ENCODE measurements around the gene SLC52A1.
"Not testable (repeated sequence)": the region's sequence is repeated elsewhere in the genome, so short reads cannot be mapped to it uniquely, and the experiment has no call there.

Gene SLC52A1

GRCh38 chr17:5030168-5030567, 5.1 kb downstream of the SLC52A1 start:
- DNase-seq: not testable (repeated sequence)

GRCh38 chr17:5027916-5028315, 7.3 kb downstream of the SLC52A1 start:
- DNase-seq: no peak

GRCh38 chr17:5027299-5027698, 7.9 kb downstream of the SLC52A1 start:
- DNase-seq: no peak

GRCh38 chr17:5024604-5025003, 10.6 kb downstream of the SLC52A1 start:
- no peak for DNase-seq

- DNase-seq: no peak
Measured at GRCh38 chr17:5023588-5024147, 11.6 kb downstream of the SLC52A1 start.

GRCh38 chr17:5022171-5022711, 13.0 kb downstream of the SLC52A1 start:
- DNase-seq: no peak

GRCh38 chr17:5020502-5021023, 14.7 kb downstream of the SLC52A1 start:
- DNase-seq: no peak

- no peak for DNase-seq
Measured at GRCh38 chr17:5019475-5019956, 15.7 kb downstream of the SLC52A1 start.

GRCh38 chr17:5014357-5014756, 20.9 kb downstream of the SLC52A1 start:
- no peak for DNase-seq

GRCh38 chr17:5011928-5012327, 23.3 kb downstream of the SLC52A1 start:
- no peak for DNase-seq

GRCh38 chr17:5003214-5003867, 31.9 kb downstream of the SLC52A1 start:
- DNase-seq: no peak

- no peak for DNase-seq
Measured at GRCh38 chr17:5002121-5002788, 33.0 kb downstream of the SLC52A1 start.

- DNase-seq: no peak
Measured at GRCh38 chr17:5000237-5000639, 35.0 kb downstream of the SLC52A1 start.

GRCh38 chr17:4999430-5000093, 35.7 kb downstream of the SLC52A1 start:
- no peak for DNase-seq

- no peak for DNase-seq
Measured at GRCh38 chr17:4998732-4999429, 36.3 kb downstream of the SLC52A1 start.

- DNase-seq: no peak
Measured at GRCh38 chr17:4998027-4998731, 37.0 kb downstream of the SLC52A1 start.

GRCh38 chr17:4997302-4998026, 37.8 kb downstream of the SLC52A1 start, which contains the start of the genes INCA1 and KIF1C:
INCA1 (minus strand) TSS chr17:4997522; CDS start chr17:4994437, 3,085 bp downstream.
KIF1C (plus strand) TSS chr17:4997950; CDS start chr17:5000247, 2,297 bp downstream.
- DNase-seq: peak; percentile 95

- no peak for DNase-seq
Measured at GRCh38 chr17:4994081-4994595, 41.1 kb downstream of the SLC52A1 start.

GRCh38 chr17:4987767-4988567, 47.3 kb downstream of the SLC52A1 start:
- no peak for DNase-seq

Measured in left hindlimb (tissue), 1 donor.